Heart right ventricle (tissue), 16 donors: Measurements from ENCODE around the gene RASGEF1C. TPM values are rescaled to one million over a fixed set of nuclear protein-coding genes. Genes with fewer than 3 reads are reported as not detected.
A peak's percentile ranks its signal among the peaks of the same experiment; 100 is the strongest.

ENCODE experiments used
- ATAC-seq, 8 donors: fragments of 200-7000 bp; cut with Tn5 transposase; one replicate each; pipeline ENCODE4 v1.9.1; 2020; ENCODE audit warnings: mild to moderate bottlenecking in 8 of 8, moderate library complexity in 8 of 8, moderate number of reproducible peaks in 1 of 8
- DNase-seq, 2 donors: peaks; one replicate each; pipeline ENCODE4 v3.0.0-alpha.2; 2020
- H3K27ac ChIP-seq, 10 donors: fragments of 200-600 bp; sonication (generic) in 2 of 10; one replicate each; pipeline versions ENCODE4 v1.5.0 to v1.8.0; 2020 to 2022; ENCODE audit warnings: mild to moderate bottlenecking in 3 of 10
- H3K27me3 ChIP-seq, 7 donors: fragments of 200-600 bp; one replicate each; pipeline ENCODE4 v1.8.0; 2021 to 2022; ENCODE audit warnings: mild to moderate bottlenecking in 2 of 7
- H3K36me3 ChIP-seq, 9 donors: fragments of 200-600 bp; sonication (generic) in 1 of 9; one replicate each; pipeline versions ENCODE4 v1.5.0 to v1.8.0; 2020 to 2022; ENCODE audit warnings: mild to moderate bottlenecking in 2 of 9
- H3K4me1 ChIP-seq, 9 donors: fragments of 200-600 bp; sonication (generic) in 1 of 9; one replicate each; pipeline versions ENCODE4 v1.5.0 to v1.8.0; 2020 to 2022; ENCODE audit warnings: mild to moderate bottlenecking in 4 of 9
- H3K4me3 ChIP-seq, 10 donors: fragments of 200-600 bp; sonication (generic) in 2 of 10; one replicate each; pipeline versions ENCODE4 v1.5.0 to v1.8.0; 2020 to 2022; ENCODE audit warnings: mild to moderate bottlenecking in 7 of 10, moderate library complexity in 2 of 10
- H3K9me3 ChIP-seq, 11 donors: fragments of 200-600 bp in 10 of 11; sonication (generic) in 2 of 11; one replicate each; pipeline versions ENCODE4 v1.5.0 to v1.8.0; 2013 to 2022; ENCODE audit warnings: mild to moderate bottlenecking in 2 of 11, control low read depth in 1 of 11, moderate library complexity in 1 of 11
- WGBS, 2 donors: extraction: QIAGEN DNeasy Blood & Tissue Kit; methylation state at CpG; one replicate each; pipeline ENCODE4 v1.1.7; 2013; ENCODE audit warnings: inconsistent platforms in 1 of 2; 5-methylcytosine and 5-hydroxymethylcytosine counted together
- intact Hi-C, 10 donors: fragments of 100-400 bp; cut with DNase I; formaldehyde crosslinking; loops; one replicate each; pipeline versions ENCODE4 v1.11.1 to v1.14.2; 2022
- polyA plus RNA-seq, 2 donors: library from polyadenylated mRNA; stranded (reverse); fragments of 200-250 nt; gene quantifications; one replicate each; pipeline ENCODE4 v1.2.3, GENCODE V29; 2013
- total RNA-seq, 10 donors: library from RNA; stranded (reverse); fragmentation: NEBNext Ultra II Directional in 3 of 10; extraction: Animal tissue kit (Norgen Biotek cat#: 25700) in 3 of 10; gene quantifications; one replicate each; pipeline versions ENCODE4 v1.2.1 to v1.2.4, GENCODE V29; 2021 to 2023
- TF ChIP-seq, protein P1 (sequence below), 9 donors: fragments of 200-600 bp; sonication (generic) in 2 of 9; IDR thresholded peaks; one replicate each; pipeline versions ENCODE4 v1.5.0 to v1.8.0; 2021 to 2022; ENCODE audit warnings: antibody characterized with exemption in 9 of 9, mild to moderate bottlenecking in 5 of 9, moderate library complexity in 1 of 9
- donor health status: Arrhythmogenic right ventricular cardiomyopathy.
- donor health status: ischemic (EF 13 %, LVEDD 7.1; RV severe dilation, severe dysfunction).
- donor health status: healthy with polysubstance abuse.
- donor health status: DM: no; HTN: yes; CAD: no.
- donor health status: DM: no; HTN: no; CAD: no.
- donor health status: ischemic (EF 25% LVEDD 6.9; RV normal size, moderate dysfunction).
- donor health status: ischemic (EF 25% LVEDD 5.7; RV mildly dilated, moderate dysfunction).
- donor health status: healthy.
- donor health status: DM: yes; HTN: yes; CAD: no.
- donor health status: Ischemic cardiomyopathy.
- donor health status: ischemic (EF 35%, LVEDD 5.7; RV mildly dilated, moderate dysfunction).
- donor health status: nonischemic (EF 11% LVEDD 7.7; RV severe dilation, severe dysfunction).
- donor health status: DM: yes; HTN: yes; CAD: no.
- donor health status: PGD.
- donor health status: ischemic (EF 29% LVEDD 5.4; RV normal size, mild dysfunction).
- donor health status: nonischemic (EF 23%, LVEDD 6.1; RV moderate dilation, normal function).

The RASGEF1C gene
- total and polyA plus RNA-seq, 12 donors: 0.17 to 0.59 (median 0.26) TPM; not detected in 6

DNA sequence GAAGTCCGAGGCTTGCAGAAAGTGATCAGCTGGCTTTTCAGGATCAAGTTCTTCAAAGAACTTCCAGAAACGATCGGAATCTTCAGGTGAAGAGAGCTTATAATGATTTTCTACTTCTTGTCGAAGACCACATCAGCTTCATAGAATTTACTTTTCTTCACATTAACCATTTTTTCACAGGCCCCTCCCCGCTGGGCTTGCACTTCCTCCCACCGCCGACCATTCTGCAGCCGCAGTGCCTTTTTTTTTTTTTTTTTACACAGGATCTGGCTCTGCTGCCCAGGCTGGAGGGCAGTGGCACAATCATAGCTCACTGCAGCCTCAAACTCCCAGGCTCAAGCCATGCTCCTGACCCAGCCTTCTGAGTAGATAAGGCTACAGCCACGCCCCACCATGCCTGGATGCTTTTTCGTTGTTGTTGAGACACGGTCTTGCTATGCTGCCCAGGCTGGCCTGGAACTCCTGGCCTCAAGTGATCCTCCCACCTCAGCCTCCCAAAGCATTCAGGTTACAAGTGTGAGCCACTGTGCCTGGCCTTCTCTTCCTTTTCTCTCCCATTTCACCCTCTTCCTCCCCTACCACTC is 122.1 kb downstream of the RASGEF1C start:
- intact Hi-C loops: loop anchor here in 1 of 10 donors (10.0 kb wide), 1 partner anchor 102 kb away; no protein-coding TSS in a partner anchor
- Histone ChIP-seq H3K27ac (no peak overlapping the region), H3K4me3 (no peak overlapping the region), H3K9me3 (no peaks in the 10 kb centered on the region), H3K27me3 (peaks cover 0 to 22% (median 5%) of the 10 kb centered on the region in 7 donors), H3K36me3 (no peaks in the 10 kb centered on the region), H3K4me1 (peaks cover 0 to 28% (median 6%) of the 10 kb centered on the region in 9 donors)
- DNase-seq: no peak
- no peak for ATAC-seq
- TF ChIP-seq, protein P1, sequence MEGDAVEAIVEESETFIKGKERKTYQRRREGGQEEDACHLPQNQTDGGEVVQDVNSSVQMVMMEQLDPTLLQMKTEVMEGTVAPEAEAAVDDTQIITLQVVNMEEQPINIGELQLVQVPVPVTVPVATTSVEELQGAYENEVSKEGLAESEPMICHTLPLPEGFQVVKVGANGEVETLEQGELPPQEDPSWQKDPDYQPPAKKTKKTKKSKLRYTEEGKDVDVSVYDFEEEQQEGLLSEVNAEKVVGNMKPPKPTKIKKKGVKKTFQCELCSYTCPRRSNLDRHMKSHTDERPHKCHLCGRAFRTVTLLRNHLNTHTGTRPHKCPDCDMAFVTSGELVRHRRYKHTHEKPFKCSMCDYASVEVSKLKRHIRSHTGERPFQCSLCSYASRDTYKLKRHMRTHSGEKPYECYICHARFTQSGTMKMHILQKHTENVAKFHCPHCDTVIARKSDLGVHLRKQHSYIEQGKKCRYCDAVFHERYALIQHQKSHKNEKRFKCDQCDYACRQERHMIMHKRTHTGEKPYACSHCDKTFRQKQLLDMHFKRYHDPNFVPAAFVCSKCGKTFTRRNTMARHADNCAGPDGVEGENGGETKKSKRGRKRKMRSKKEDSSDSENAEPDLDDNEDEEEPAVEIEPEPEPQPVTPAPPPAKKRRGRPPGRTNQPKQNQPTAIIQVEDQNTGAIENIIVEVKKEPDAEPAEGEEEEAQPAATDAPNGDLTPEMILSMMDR (IDR thresholded peaks at IDR 0.05): no peak
- WGBS, 2 donors: 79 to 80% methylated on average over 11 of the region's 11 CpGs

DNA sequence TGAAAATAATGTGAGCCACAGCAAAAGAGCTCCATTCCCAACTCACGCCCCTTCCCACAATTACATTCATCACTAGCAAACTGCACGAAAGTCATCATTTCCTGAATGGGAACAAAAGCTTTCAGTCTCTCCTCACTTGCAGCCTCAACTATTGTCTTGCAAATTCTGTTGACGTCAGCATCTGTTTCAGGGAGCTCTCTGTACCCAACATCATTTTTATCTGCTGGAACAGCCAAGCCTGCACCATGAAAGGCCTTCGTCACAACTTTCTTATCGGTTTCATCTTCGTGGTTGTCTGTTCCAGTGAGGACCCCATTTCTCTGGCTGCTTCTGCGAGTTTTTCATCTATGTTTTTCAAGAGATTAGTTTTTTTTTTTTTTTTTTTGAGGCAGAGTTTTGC is 123.2 kb downstream of the RASGEF1C start:
- Histone ChIP-seq H3K9me3 (no peaks in the 10 kb centered on the region), H3K4me1 (peaks cover 0 to 21% (median 1%) of the 10 kb centered on the region in 9 donors), H3K27me3 (peaks cover 0 to 32% (median 5%) of the 10 kb centered on the region in 7 donors), H3K36me3 (no peaks in the 10 kb centered on the region), H3K4me3 (no peak overlapping the region), H3K27ac (no peak overlapping the region)
- WGBS, 2 donors: 51 to 58% methylated on average over 7 of the region's 7 CpGs
- DNase-seq: no peak
- ATAC-seq: peak in 2 of 8 donors; percentile 27 to 65
- TF ChIP-seq, protein P1 (IDR thresholded peaks at IDR 0.05): no peak
- intact Hi-C loops: loop anchor here in 1 of 10 donors (10.0 kb wide), 1 partner anchor 101 kb away; no protein-coding TSS in a partner anchor

DNA sequence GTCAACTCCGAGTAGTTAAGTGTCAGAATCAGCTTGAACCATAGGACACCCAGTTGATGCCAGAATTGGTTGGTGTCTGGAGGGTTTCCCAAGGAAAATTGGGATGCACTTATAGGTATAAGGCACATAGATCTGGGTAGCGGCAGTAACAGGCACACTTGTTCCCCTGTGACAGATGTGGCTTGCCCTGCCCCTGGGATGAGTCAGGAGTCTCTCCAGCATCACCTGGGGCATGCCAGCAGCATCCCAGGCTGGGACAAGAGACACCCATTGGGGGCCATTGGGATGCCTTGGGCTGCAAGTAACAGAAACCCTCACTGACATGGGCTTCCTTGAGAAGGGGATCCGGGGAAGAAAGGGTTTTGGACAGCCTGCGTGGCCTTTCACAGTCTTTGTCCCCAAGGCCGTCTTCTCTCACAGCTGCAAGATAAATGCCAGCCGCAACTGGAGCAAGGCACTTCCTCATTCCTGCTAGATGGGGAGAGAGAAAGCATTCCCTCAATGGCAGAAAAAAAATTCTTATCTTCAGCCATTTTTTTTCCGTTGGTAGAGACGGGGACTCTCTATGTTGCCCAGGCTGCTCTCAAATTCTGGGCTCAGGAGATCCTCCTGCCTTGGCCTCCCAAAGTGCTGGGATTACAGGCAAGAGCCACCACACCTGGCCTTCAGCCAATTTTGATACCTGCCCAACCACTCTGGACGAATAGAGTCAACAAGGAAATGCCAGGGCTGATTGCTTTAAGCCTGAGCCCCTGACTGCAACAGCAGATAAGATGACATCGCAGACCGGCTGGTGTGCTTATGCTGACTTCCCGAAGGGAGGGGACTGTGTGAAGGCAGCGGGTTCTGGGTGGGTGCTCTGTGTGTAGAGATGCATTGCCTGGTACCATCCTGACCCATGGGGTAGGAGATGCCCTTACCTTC is 124.1 kb downstream of the RASGEF1C start:
- H3K4me1 ChIP-seq: peaks cover 0 to 11% (median 0%) of the 10 kb centered on the region in 9 donors
- H3K27me3 ChIP-seq: peaks cover 0 to 36% (median 11%) of the 10 kb centered on the region in 7 donors
- TF ChIP-seq, protein P1 (IDR thresholded peaks at IDR 0.05): no peak
- no peak overlapping the region for H3K4me3 ChIP-seq
- intact Hi-C loops: loop anchor here in 1 of 10 donors (10.0 kb wide), 1 partner anchor 100 kb away; no protein-coding TSS in a partner anchor
- no peak overlapping the region for H3K27ac ChIP-seq
- ATAC-seq (peak in 1 of 8 donors; percentile 30), DNase-seq (no peak)
- WGBS, 2 donors: 33% methylated on average over 13 of the region's 13 CpGs
- H3K36me3 ChIP-seq: no peaks in the 10 kb centered on the region
- H3K9me3 ChIP-seq: no peaks in the 10 kb centered on the region

DNA sequence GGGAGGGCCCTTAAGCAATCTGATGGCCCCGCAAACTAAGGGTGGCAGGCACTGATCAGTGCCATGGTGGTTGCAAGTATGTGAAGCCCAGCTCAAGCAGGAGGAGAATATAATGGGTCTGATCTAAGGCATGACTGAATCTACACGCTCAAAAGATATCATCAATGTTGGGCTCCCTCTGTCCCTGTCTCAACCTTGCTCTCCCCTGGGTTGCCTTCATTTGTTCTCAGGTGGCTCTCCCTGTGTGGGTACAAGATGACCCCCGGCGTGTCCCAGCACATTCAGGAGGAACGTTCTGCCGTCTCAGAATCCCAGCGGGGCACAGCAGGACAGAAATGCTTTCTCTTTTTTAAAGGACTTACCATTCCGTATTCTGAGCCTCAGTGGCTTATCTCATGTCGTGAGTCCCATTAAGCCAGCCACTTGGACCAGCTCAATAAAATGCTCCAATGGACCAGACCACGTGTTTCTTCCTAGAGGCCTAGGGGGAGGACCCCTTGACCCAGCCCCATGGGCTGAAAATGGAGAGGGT is 125.4 kb downstream of the RASGEF1C start:
- Histone ChIP-seq H3K36me3 (no peaks in the 10 kb centered on the region), H3K4me3 (no peak overlapping the region), H3K27ac (no peak overlapping the region), H3K4me1 (peaks cover 0 to 11% (median 0%) of the 10 kb centered on the region in 9 donors), H3K27me3 (peaks cover 0 to 48% (median 15%) of the 10 kb centered on the region in 7 donors), H3K9me3 (no peaks in the 10 kb centered on the region)
- intact Hi-C loops: loop anchor here in 1 of 10 donors (10.0 kb wide), 1 partner anchor 99 kb away; no protein-coding TSS in a partner anchor
- TF ChIP-seq, protein P1 (IDR thresholded peaks at IDR 0.05): no peak
- no peak for DNase-seq
- 86% methylated on average over 10 of the region's 10 CpGs for whole genome bisulfite sequencing, 2 donors
- ATAC-seq: no peak
